Right lobe of liver (tissue), 4 donors: ENCODE measurements around the gene ARCN1.
"Not testable (repeated sequence)": the region's sequence is repeated elsewhere in the genome, so short reads cannot be mapped to it uniquely, and the experiment has no call there.

Experiments
- CTCF ChIP-seq, 4 donors: fragments of 200-600 bp in 3 of 4; fragments of 450-650 bp in 1 of 4; IDR thresholded peaks; one replicate each; pipeline versions ENCODE4 v1.5.1 to v1.8.0; 2016 to 2022; ENCODE audit warnings: antibody characterized with exemption in 4 of 4, mild to moderate bottlenecking in 2 of 4
- POLR2A ChIP-seq: fragments of 450-650 bp; IDR thresholded peaks from one replicate; pipeline ENCODE4 v1.6.1; 2017; ENCODE audit warnings: antibody characterized with exemption, mild to moderate bottlenecking
- donor health status: DM: no; HTN: no; CAD: no.
- donor health status: DM: no; HTN: no; CAD: no.
- donor health status: DM: no; HTN: yes; CAD: no.

DNA sequence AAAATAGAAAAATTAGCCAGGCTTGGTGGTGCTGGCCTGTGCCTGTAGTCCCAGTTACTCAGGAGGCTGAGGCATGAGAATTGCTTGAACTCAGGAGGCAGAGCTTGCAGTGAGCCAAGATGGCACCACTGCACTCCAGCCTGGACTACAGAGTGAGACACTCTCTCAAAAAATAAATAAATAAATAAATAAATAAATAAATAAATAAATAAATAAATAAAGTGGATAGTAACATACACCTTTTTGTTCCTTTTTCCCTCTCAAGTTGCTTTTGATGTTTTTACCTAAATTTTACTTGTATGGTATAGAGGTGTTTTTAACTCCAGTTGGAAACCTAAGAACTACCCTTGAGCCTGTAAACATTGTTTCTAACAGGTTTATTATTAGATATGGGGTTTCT lies 5.8 kb downstream of the ARCN1 start:
- not testable (repeated sequence) for TF ChIP-seq CTCF (IDR thresholded peaks at IDR 0.05); POLR2A
